NCI-H460 (cell line): ENCODE results near the gene B3GNT3. TPM values are rescaled to one million over a fixed set of nuclear protein-coding genes. Genes with fewer than 3 reads are reported as not detected.
A peak's percentile ranks its signal among the peaks of the same experiment; 100 is the strongest.

Source experiments
- DNase-seq: peaks from one replicate; pipeline ENCODE4 v3.0.0-alpha.2; 2016; ENCODE audit warnings: low read depth; ENCODE audit errors: extremely low read depth
- small RNA-seq, 2 experiments: library from RNA; depleted of rRNA; stranded (forward); fragments of <200 nt; gene quantifications; one replicate each; pipeline ENCODE3, GENCODE V24; 2014
- total RNA-seq: library from RNA; depleted of rRNA; stranded (reverse); fragments of >200 nt; shearing (Covaris generic); gene quantifications from 2 replicates; pipeline ENCODE4 v1.2.3, GENCODE V29; 2014; rRNA removed

The B3GNT3 gene
- total RNA-seq, 1 experiment from 2014 or later: 0.05 TPM

DNA sequence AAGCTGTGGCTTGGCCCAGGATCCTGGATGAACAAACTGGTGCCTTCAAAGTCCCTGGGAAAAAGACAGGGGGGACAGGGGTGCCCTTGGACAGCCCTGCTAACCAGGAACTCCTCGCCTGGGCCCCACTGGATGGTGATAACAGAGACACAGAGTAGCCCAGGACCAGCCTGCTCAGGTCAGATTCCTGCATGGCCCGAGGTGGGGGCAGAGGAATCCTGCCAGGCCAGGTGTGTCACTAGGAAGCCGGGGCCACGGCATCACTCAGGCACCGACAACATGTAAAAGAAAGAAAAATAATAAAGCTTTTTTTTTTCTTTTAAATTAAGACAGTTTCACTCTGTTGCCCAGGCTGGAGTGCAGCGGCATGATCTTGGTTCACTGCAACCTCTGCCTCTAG is 59.1 kb downstream of the B3GNT3 start:
- DNase-seq: no peak

DNA sequence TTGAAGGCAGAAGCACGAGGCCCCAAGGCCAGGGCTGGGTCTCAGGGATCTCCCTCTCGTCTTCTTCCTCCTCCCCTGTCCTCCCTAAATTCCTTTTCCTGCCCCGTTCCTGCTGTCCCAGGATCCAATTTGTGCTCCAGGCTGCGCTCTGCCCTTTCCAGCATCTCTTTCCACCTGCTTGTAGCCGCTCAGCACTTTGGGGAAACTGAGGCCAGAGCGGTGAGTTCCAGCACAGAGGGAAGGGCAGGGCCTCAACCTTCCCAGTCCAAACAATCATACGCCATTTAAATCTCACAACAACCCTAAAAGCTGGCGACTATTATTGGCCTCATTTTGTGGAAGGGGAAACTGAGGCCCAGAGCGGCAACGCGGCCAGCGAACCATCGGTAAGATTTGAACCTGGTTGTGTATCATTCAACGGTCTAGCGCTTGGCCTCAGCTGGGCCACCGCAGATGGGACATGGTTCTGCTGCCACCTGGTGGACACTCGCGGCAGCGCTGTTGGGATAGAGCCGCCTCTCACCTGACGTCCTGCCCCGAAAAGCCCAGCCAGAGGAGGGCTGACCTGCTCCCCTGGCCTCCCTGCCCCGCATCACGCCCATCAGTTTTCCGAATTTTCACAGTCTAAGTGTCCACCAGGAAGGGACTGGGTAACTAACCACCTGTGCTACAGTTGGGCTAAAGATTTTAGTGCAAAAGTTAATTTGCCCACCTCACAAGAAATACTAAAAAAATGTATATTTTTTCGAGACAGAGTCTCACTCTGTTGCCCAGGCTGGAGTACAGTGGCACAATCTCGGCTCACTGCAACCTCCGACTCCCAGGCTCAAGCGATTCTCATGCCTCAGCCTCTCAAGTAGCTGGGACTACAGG is 60.6 kb downstream of the B3GNT3 start:
- peak; percentile 64 for DNase-seq

DNA sequence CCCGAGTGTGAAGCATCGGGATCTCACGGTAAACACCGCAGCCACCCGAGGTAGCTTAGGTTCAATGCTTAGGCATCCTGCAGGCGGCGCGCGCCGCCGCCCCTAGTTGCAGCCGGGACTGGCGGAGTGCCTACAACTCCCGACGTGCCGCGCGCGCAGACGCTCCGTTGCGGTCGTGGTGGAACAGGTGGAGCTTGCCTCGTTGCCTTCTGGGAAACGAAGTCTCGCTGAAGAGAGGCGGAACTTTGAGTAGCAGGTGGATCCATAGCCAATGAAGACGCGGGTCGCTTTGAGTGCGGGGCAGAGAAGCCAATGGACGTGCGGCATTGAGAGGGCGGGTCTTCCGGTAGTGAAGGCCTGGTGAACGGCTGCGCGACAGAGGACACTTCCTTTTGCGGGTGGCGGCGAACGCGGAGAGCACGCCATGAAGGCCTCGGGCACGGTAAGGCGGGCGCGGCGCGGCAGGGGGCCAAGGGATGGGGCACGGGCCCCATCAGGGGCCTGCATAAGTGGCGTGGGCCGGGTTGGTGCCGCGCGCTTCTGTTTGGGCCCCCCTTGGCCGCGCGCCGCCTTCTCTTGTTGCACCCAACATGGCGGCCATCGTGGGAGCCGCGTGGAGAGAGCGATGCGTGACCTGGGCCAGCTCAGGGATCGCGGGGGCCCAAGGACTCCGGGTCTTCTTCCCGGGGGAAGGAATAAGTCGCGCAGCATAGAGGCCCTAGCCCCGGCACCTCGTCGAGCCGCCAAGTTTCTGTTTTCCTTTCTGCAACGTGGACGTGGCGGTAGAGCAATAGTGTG is 64.8 kb downstream of the B3GNT3 start, which contains the start of gene RPL18A:
TSS of gene RPL18A (plus strand) at position 378 of the 798 bp plus-strand sequence. CDS start at position 425, 47 bp downstream.
- peak; percentile 99 for DNase-seq

DNA sequence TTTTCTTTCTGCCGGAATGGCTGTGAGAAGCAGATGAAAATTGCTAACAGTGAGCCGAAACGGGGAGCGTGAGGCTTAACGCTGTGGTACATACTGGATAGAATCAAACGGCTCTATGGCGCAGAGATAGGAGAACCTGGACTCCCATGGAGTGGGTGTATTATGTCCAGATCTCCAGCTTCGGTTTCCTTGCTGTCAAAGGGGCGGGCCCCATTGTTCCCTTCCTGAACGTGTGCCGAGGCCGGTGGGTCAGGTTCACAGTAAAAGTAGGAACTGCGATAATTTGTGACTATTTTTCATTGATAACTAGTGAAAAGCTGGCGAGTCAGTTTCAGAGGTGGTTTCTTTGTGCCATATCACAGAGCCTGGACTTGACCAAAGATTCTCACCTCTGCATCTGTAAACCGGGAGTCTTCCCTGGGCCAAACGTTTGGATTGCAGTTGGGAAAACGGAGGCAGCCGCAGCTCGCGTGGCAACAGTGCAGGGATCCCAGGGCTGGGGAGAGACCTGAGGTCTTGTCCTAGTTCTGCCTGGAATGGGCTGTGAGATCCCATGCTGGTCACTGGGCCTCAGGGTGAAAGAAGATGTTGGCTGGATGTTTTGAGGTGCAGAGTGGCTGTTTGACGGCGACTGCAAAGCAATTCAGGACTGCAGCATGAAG is 65.5 kb downstream of the B3GNT3 start:
- DNase-seq: no peak

DNA sequence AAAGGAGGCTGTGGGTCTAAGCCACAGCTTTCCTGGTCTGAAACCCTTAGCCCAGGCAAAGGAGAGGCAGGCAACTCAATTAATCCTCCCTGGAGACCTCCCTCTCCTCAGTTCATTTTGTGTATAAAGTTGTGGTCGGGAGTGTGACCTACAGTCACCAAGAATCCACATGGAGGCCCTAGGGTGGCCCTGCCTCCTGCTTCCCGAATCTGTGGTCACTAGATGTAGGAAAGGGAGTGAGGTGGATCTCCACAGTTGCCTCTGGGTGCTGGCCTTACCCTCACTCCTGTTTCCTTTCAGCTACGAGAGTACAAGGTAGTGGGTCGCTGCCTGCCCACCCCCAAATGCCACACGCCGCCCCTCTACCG is 66.0 kb downstream of the B3GNT3 start:
- DNase-seq: no peak

DNA sequence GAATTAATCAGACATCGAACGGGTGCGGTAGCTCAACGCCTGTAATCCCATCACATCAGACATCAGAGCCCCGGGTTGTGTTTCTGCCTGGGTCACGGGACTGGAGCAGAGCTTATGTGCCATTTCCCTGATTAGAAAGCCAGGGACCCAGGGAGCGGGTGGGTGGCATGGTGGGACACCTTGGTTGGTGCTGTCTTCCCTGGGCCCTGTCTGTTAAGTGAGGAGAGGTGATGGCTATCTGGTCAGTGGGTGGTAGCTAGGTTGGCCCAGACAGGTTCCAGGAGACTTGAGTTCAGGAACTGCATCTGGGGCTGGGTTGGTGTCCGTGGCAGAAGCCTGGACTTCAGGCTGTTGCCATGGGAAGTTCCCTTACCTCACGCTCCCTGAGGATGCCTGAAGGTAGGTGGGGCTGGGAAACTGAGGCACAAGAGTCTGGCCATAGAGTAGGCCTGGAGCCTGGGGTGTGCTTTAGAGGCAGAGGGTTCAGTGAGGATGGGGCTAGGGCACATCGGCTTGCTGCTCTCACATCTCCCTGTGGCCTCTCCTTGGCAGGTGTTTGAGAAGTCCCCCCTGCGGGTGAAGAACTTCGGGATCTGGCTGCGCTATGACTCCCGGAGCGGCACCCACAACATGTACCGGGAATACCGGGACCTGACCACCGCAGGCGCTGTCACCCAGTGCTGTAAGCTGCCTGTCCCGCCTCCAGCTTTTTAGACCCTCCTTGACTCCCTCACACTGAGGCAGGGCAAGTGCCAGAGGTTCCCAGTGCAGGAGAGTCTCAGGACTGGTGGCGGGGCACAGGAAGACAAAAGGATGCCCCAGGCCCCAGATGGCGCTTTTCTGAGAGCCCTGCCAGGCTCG is 66.8 kb downstream of the B3GNT3 start:
- no peak for DNase-seq

DNA sequence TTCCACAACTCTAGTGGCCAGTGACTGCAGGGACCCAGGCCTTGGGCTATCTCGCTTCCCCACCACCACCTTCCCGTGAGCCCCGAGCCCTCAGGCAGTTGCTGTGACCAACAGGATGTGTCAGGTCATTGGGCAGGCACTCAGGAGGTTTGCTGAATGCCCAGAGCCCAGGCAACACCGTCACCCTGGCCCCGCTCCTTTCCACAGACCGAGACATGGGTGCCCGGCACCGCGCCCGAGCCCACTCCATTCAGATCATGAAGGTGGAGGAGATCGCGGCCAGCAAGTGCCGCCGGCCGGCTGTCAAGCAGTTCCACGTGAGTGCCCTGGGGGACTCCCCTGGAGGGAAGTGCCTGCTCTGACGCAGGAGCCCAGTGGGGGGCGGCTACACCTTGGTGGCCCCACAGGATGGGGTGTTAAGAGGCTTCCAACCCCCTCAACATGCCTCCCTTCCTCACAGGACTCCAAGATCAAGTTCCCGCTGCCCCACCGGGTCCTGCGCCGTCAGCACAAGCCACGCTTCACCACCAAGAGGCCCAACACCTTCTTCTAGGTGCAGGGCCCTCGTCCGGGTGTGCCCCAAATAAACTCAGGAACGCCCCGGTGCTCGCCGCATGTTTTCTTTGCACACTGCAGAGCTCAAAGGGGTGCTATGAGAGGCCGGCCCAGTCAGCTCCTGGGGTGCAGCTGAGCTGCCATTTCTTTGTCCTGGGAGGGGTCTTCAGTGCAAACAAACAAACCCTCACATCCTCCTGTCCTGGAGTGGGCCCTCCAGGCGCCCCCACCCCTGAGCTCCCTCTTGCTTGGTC is 68.0 kb downstream of the B3GNT3 start:
- DNase-seq: no peak

Small RNA genes within 50 kb of the gene (small RNA-seq; reads per million reads assigned to genes)
- 0 reads per million in 2 experiments for gene SNORA68

Other genes starting within 250 kb of the B3GNT3 start
- 38.8 and 41.4 TPM in 2 replicates for gene COLGALT1, start 239.5 kb upstream of the B3GNT3 start, total RNA-seq
- gene UNC13A, start 106.8 kb upstream of the B3GNT3 start, total RNA-seq: 0.69 and 0.84 TPM in 2 replicates
- gene MAP1S, start 75.7 kb upstream of the B3GNT3 start, total RNA-seq: 10.4 and 10.5 TPM in 2 replicates
- gene FCHO1, start 43.7 kb upstream of the B3GNT3 start, total RNA-seq: 4.1 and 4.6 TPM in 2 replicates
- not detected in 2 replicates for gene INSL3, start 26.4 kb downstream of the B3GNT3 start, total RNA-seq
- 1.1 and 1.4 TPM in 2 replicates for gene JAK3, start 52.8 kb downstream of the B3GNT3 start, total RNA-seq
- 1,987 and 2,181 TPM in 2 replicates for gene RPL18A, start 64.8 kb downstream of the B3GNT3 start, total RNA-seq
- gene SLC5A5, start 76.8 kb downstream of the B3GNT3 start, total RNA-seq: 0.02 TPM in 1 of 2 replicates, not detected in the other
- gene CCDC124, start 137.9 kb downstream of the B3GNT3 start, total RNA-seq: 32.3 and 45.4 TPM in 2 replicates
- 0.10 TPM in 1 of 2 replicates, not detected in the other for gene KCNN1, start 172.0 kb downstream of the B3GNT3 start, total RNA-seq
- 94.3 and 95.4 TPM in 2 replicates for gene ARRDC2, start 213.0 kb downstream of the B3GNT3 start, total RNA-seq